ENCODE measurements around the gene RASD2. TPM values are rescaled to one million over a fixed set of nuclear protein-coding genes. Genes with fewer than 3 reads are reported as not detected.

RASD2 gene
- total RNA-seq, 1 experiment from 2014 or later = 0.42 TPM

GRCh38 chr22:35509960-35510359, 30.7 kb upstream of the RASD2 start:
- H3K4me1 ChIP-seq (ENCODE audit: insufficient read depth, low read length) = peaks cover 10% of the 10 kb centered on the region
- Mint-ChIP-seq H3K9me3 (no peaks in the 10 kb centered on the region), H3K27ac (no peak overlapping the region), H3K4me3 (no peak overlapping the region), H3K36me3 (ENCODE audit: insufficient read depth in 1 of 3, low read depth in 3 of 3) (no peaks in the 10 kb centered on the region), H3K4me1 (peaks cover 31 to 41% of the 10 kb centered on the region in 2 experiments), H3K27me3 (ENCODE audit: low read depth) (peaks cover 24% of the 10 kb centered on the region)
- H3K27ac ChIP-seq (ENCODE audit: insufficient read length, low read depth, low read length) = no peak overlapping the region
- no peak overlapping the region for H2AK5ac ChIP-seq (ENCODE audit: insufficient read length, low read length)
- no peak overlapping the region for H2AFZ ChIP-seq (ENCODE audit: low read length)
- H3K79me1 ChIP-seq (ENCODE audit: insufficient read depth, low read depth, low read length, poor library complexity, severe bottlenecking) = no peaks in the 10 kb centered on the region
- no peak overlapping the region for H3K56ac ChIP-seq (ENCODE audit: insufficient read length, low read depth, low read length)
- no peak overlapping the region for H4K5ac ChIP-seq (ENCODE audit: insufficient read length, low read depth, low read length)
- H4K91ac ChIP-seq (ENCODE audit: insufficient read length, low read depth, low read length) = no peak overlapping the region
- no peaks in the 10 kb centered on the region for H3K79me2 ChIP-seq (ENCODE audit: insufficient read depth, low read length)
- no peak overlapping the region for H3K14ac ChIP-seq (ENCODE audit: insufficient read depth, low read length)
- H3K4ac ChIP-seq (ENCODE audit: low read depth, low read length) = no peak overlapping the region
- H3K4me2 ChIP-seq (ENCODE audit: insufficient read depth, insufficient read length, low read length) = no peak overlapping the region
- H2BK12ac ChIP-seq (ENCODE audit: insufficient read length, low read depth, low read length) = no peak overlapping the region
- DNase-seq = no peak
- WGBS (ENCODE audit: extremely low coverage, insufficient read length, low lambda C conversion rate) = no CpG with 5 or more reads among the region's 2 CpGs
- no peaks in the 10 kb centered on the region for H3K9me3 ChIP-seq (ENCODE audit: control insufficient read depth, low read depth, low read length)
- H2BK5ac ChIP-seq (ENCODE audit: insufficient read length, low read length) = no peak overlapping the region
- no peak overlapping the region for H3K23ac ChIP-seq (ENCODE audit: insufficient read length, low read depth, low read length)
- no peaks in the 10 kb centered on the region for H3K27me3 ChIP-seq (ENCODE audit: insufficient read depth, low read length)
- no peak overlapping the region for H2BK120ac ChIP-seq (ENCODE audit: low read depth, low read length, poor library complexity, severe bottlenecking)
- H4K8ac ChIP-seq (replicated peaks; ENCODE audit: insufficient read length, low read depth, low read length) = no peak overlapping the region
- TF ChIP-seq CTCF (conservative IDR thresholded peaks at IDR 0.05) = no peak
- H4K20me1 ChIP-seq (ENCODE audit: control insufficient read depth, insufficient read depth, insufficient read length) = no peaks in the 10 kb centered on the region
- H3T11ph ChIP-seq (ENCODE audit: low read length) = no peak overlapping the region
- H2BK20ac ChIP-seq (ENCODE audit: low read depth, low read length, poor library complexity, severe bottlenecking) = no peak overlapping the region
- no peak overlapping the region for H3K9ac ChIP-seq (ENCODE audit: extremely low read depth, insufficient read length, low read length)
- no peaks in the 10 kb centered on the region for H3K23me2 ChIP-seq (ENCODE audit: insufficient read length, low read depth, low read length, poor library complexity, severe bottlenecking)
- H2BK15ac ChIP-seq (ENCODE audit: low read depth, low read length) = no peak overlapping the region
- no peak overlapping the region for H3K18ac ChIP-seq (ENCODE audit: insufficient read length, low read depth, low read length)
